ENCODE data around the gene TUBD1.

Gene TUBD1

GRCh38 chr17:59814685-59815084 lies 78.1 kb downstream of the TUBD1 start:
- no peak for DNase-seq

GRCh38 chr17:59814276-59814675 lies 78.5 kb downstream of the TUBD1 start:
- no peak for DNase-seq

GRCh38 chr17:59812139-59812538 lies 80.6 kb downstream of the TUBD1 start:
- DNase-seq, result no peak

GRCh38 chr17:59811209-59811608 lies 81.5 kb downstream of the TUBD1 start:
- no peak for DNase-seq

GRCh38 chr17:59810894-59811153 lies 81.9 kb downstream of the TUBD1 start:
- DNase-seq, result no peak

Measured in retina (tissue), 1 donor.